Breast epithelium (tissue), 3 donors: ENCODE results near the gene ICAM4.

ENCODE experiments used
- POLR2A ChIP-seq: fragments of 450-650 bp; IDR thresholded peaks from one replicate; pipeline ENCODE4 v1.6.1; 2016; ENCODE audit warnings: antibody characterized with exemption, mild to moderate bottlenecking, moderate library complexity
- POLR2AphosphoS5 ChIP-seq, 3 donors: sonication (generic); formaldehyde crosslinking; IDR thresholded peaks; one replicate each; pipeline ENCODE4 v1.6.1; 2017; ENCODE audit warnings: antibody characterized with exemption in 3 of 3
- TF ChIP-seq, protein P1 (sequence below), 3 donors: fragments of 450-650 bp; IDR thresholded peaks; one replicate each; pipeline ENCODE4 v1.5.1; 2016 to 2017; ENCODE audit warnings: antibody characterized with exemption in 3 of 3, mild to moderate bottlenecking in 3 of 3, moderate library complexity in 3 of 3

DNA sequence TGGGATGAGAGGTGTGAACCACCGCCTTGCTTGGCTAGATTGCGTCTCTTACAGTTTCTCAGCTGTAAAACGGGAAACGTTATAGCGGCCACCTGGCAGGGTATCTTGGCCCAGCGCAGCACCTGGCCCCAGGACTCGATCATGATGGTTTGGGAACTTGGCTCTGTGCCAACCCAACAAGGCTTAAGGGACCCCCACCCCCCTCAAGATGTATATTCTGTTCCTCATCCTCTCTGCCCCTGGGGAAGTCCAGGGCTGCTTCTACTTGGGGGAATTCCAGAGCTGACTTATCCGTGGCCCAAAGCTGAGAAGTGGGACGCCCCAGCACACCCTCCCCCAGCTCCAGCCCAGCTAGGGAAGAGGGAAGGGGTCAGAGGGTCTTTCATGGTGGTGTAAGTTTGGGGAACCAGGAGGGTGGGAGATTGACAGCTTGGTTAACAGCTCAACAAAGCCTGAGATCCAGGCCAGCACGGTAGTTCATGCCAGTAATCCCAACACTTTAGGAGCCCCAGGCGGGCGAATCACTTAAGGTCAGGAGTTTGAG, 15.1 kb upstream of the ICAM4 start:
- TF ChIP-seq POLR2AphosphoS5 (IDR thresholded peaks at IDR 0.05) (no peak), POLR2A (no peak)
- TF ChIP-seq, protein P1, sequence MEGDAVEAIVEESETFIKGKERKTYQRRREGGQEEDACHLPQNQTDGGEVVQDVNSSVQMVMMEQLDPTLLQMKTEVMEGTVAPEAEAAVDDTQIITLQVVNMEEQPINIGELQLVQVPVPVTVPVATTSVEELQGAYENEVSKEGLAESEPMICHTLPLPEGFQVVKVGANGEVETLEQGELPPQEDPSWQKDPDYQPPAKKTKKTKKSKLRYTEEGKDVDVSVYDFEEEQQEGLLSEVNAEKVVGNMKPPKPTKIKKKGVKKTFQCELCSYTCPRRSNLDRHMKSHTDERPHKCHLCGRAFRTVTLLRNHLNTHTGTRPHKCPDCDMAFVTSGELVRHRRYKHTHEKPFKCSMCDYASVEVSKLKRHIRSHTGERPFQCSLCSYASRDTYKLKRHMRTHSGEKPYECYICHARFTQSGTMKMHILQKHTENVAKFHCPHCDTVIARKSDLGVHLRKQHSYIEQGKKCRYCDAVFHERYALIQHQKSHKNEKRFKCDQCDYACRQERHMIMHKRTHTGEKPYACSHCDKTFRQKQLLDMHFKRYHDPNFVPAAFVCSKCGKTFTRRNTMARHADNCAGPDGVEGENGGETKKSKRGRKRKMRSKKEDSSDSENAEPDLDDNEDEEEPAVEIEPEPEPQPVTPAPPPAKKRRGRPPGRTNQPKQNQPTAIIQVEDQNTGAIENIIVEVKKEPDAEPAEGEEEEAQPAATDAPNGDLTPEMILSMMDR (IDR thresholded peaks at IDR 0.05) = no peak
